HEK293 (cell line): ENCODE results near the gene SYNPO2.

Experiments
- CTCF ChIP-seq: fragments of 450-650 bp; formaldehyde crosslinking; IDR thresholded peaks from 2 replicates; pipeline ENCODE4 v1.5.1; 2016; ENCODE audit warnings: missing biosample characterization, missing genetic modification characterization
- ELK4 ChIP-seq: IDR thresholded peaks from 2 replicates; pipeline ENCODE4 v1.6.1; 2011; ENCODE audit warnings: mild to moderate bottlenecking, low read depth, low read length, borderline replicate concordance
- KLF8 ChIP-seq: fragments of 450-650 bp; formaldehyde crosslinking; IDR thresholded peaks from 2 replicates; pipeline ENCODE4 v1.5.1; 2016; ENCODE audit warnings: missing biosample characterization, missing genetic modification characterization
- TRIM28 ChIP-seq: IDR thresholded peaks from 2 replicates; pipeline ENCODE4 v1.6.1; 2011; ENCODE audit warnings: low read length, control low read depth, borderline replicate concordance
- ZNF311 ChIP-seq: fragments of 450-650 bp; formaldehyde crosslinking; IDR thresholded peaks from 2 replicates; pipeline ENCODE4 v1.5.1; 2017; ENCODE audit warnings: missing biosample characterization, missing genetic modification characterization, borderline replicate concordance
- ZNF394 ChIP-seq: fragments of 450-650 bp; formaldehyde crosslinking; IDR thresholded peaks from 2 replicates; pipeline ENCODE4 v1.5.1; 2016; ENCODE audit warnings: missing biosample characterization, missing genetic modification characterization, mild to moderate bottlenecking, moderate library complexity, borderline replicate concordance
- ZNF704 ChIP-seq: fragments of 450-650 bp; formaldehyde crosslinking; IDR thresholded peaks from 2 replicates; pipeline ENCODE4 v1.5.1; 2016; ENCODE audit warnings: missing biosample characterization, missing genetic modification characterization

- TF ChIP-seq ZNF311 (tag by site-specific recombination): no peak
- TF ChIP-seq ZNF704 (tag by site-specific recombination): no peak
- TF ChIP-seq ELK4: no peak
- no peak for TF ChIP-seq KLF8 (tag by site-specific recombination)
- no peak for TF ChIP-seq TRIM28
- no peak for TF ChIP-seq CTCF (tag by site-specific recombination)
- no peak for TF ChIP-seq ZNF394 (tag by site-specific recombination)
These were observed 22.6 kb downstream of the SYNPO2 start for GRCh38 chr4:118911238-118911703.
